Subcutaneous adipose tissue (tissue), 4 donors: ENCODE measurements around the gene GUK1. TPM values are rescaled to one million over a fixed set of nuclear protein-coding genes. Genes with fewer than 3 reads are reported as not detected.

Experiments
- CTCF ChIP-seq: fragments of 450-650 bp; IDR thresholded peaks from one replicate; pipeline ENCODE4 v1.5.1; 2016; ENCODE audit warnings: low read depth, mild to moderate bottlenecking, control low read depth, antibody characterized with exemption, moderate library complexity
- total RNA-seq, 4 donors: library from RNA; depleted of rRNA; stranded (reverse); fragments of >200 nt; gene quantifications; one replicate each; pipeline ENCODE4 v1.1.0, GENCODE V29; 2016

The GUK1 gene
- total RNA-seq, 4 donors from 2014 or later, result 179 to 306 (median 285) TPM

DNA sequence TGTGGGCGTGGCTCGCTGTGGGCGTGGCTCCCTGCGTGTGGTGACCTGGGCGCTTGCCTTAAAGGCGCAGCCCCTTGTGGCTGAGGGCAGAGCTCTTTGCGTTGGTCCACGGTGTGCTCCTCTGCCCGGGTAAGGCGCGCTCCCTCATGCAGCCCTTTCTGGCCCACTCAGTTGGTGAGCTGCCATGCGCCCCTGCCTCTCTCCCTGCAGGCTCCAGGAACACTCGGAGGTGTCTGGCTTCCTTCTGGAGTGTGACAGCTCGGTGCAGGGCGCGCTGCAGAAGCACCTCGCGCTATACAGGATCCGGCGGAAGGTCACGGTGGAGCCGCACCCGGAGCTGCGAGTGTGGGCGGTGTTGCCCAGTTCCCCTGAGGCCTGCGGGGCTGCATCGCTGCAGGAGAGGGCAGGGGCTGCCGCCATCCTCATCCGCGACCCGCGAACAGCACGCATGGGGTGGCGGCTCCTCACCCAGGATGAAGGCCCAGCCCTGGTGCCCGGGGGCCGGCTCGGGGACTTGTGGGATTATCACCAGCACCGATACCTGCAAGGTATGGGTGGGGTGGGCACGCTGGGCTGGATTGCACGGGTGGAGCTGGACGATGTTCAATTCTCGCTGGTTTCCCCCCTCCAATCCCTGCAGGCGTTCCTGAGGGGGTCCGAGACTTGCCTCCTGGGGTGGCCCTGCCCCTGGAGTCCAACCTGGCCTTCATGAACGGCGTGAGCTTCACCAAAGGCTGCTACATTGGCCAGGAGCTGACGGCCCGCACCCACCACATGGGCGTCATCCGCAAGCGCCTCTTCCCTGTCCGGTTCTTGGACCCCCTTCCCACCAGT lies 34.6 kb downstream of the GUK1 start:
- TF ChIP-seq CTCF, result no peak

- TF ChIP-seq CTCF, result no peak
Measured at GRCh38 chr1:228175316-228176023, 35.4 kb downstream of the GUK1 start.

DNA sequence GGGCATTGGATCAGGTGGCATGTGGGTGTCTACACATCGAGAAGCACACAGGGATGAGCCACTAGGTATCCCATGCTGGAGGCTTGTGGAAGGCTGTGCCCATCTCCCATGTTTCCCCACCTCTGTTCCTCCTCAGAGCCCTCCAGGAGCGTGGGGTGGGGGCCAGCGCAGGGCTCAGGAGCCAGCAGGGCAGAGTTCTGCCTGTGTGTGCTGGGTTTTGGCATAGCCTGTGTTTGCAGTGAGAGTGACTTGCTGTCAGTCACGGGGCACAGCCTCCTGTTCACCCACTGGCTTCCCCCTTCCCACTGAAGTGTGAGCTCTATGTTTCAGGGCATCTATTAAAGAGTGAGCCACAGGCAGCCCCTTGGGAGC lies 35.9 kb downstream of the GUK1 start:
- no peak for TF ChIP-seq CTCF

DNA sequence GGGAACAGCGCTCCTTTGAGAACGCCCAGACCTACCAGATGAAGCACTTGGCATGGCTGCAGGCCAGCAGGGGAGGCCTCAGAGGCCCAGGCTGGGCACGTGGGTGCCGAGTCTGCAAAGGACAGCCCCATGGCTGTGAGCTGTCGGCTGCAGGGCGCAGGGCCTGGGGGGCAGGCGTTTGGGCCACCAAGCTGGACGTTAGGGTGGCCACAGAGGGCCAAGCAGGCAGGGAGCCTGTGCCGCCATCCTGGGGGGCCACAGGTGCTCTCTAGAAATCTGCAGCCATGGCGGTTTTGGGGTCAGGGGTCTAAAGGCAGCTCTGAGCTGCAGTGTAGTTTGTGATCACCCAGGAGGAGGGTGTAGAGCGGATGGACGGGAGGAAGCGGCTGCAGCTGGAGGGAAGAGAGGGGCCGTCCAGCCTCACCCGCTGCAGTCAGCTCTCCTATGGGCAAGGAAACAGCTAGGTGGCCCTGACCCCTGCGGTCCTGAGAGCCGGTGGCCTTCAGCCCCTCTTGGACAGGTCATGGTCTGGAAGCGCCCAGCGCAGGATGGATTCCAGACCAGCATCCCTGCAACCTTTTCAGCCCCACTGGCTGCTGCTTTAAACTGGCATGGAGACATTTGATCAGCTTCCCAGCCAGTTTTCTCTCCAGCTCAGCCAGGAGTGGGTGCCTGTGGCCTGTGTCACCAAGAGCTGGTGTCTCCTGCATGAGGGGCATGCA lies 36.5 kb downstream of the GUK1 start:
- TF ChIP-seq CTCF, result no peak

DNA sequence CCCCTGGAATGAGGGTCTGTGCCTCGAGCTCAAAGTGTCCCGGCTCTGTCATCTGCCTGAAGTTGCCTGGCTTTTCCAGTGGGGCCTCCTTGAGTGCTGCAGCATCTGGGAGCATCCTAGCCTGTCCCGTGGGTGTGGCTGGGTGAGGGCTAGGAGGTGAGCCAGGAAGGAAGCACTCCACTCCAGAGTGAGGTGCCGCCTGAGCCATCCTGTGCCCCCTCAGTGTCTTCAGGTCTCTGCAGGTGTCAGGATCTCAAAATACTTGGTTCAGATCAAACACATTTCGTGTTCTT lies 37.0 kb downstream of the GUK1 start:
- no peak for TF ChIP-seq CTCF

- no peak for TF ChIP-seq CTCF
Measured at GRCh38 chr1:228177721-228178710, 37.9 kb downstream of the GUK1 start.
